HepG2 (cell line): Measurements from ENCODE around the gene PIP4K2B. TPM values are rescaled to one million over a fixed set of nuclear protein-coding genes. Genes with fewer than 3 reads are reported as not detected.

Experiments used
- AGO1 ChIP-seq: fragments of 200-400 bp; formaldehyde crosslinking; IDR thresholded peaks from 2 replicates; pipeline ENCODE4 v1.6.1; 2017; ENCODE audit warnings: mild to moderate bottlenecking, low read depth, low read length, moderate library complexity; ENCODE audit not compliant: poor library complexity, severe bottlenecking
- JARID2 ChIP-seq: sonication (generic); formaldehyde crosslinking; IDR thresholded peaks from 2 replicates; pipeline ENCODE4 v1.8.1; 2023; ENCODE audit warnings: missing genetic modification reagents, inconsistent platforms; ENCODE audit not compliant: insufficient replicate concordance
- KMT2A ChIP-seq: sonication (generic); formaldehyde crosslinking; IDR thresholded peaks from 2 replicates; pipeline ENCODE4 v1.4.0; 2020; ENCODE audit warnings: missing genetic modification reagents
- NFE2L2 ChIP-seq: fragments of 150-350 bp; IDR thresholded peaks from 2 replicates; pipeline ENCODE4 v1.6.1; 2014; ENCODE audit warnings: low read length
- SNAI1 ChIP-seq: sonication (generic); formaldehyde crosslinking; IDR thresholded peaks from 2 replicates; pipeline ENCODE4 v1.5.0; 2020; ENCODE audit warnings: mild to moderate bottlenecking, missing genetic modification reagents, borderline replicate concordance
- SP1 ChIP-seq, 2 experiments: fragments of 450-650 bp in 1 of 2; sonication (generic) in 1 of 2; formaldehyde crosslinking in 1 of 2; IDR thresholded peaks; 2 replicates each; pipeline versions ENCODE4 v1.4.0 to v1.6.1; 2016 to 2020; ENCODE audit warnings: missing genetic modification reagents in 1 of 2
- SP140L ChIP-seq: sonication (generic); formaldehyde crosslinking; IDR thresholded peaks from 2 replicates; pipeline ENCODE4 v1.4.0; 2020; ENCODE audit warnings: missing genetic modification reagents, borderline replicate concordance
- TBL1XR1 ChIP-seq: fragments of 150-350 bp; IDR thresholded peaks from 2 replicates; pipeline ENCODE4 v1.6.1; 2014; ENCODE audit warnings: borderline replicate concordance, low read length; ENCODE audit not compliant: partially characterized antibody
- ZNF350 ChIP-seq: sonication (generic); formaldehyde crosslinking; IDR thresholded peaks from 2 replicates; pipeline ENCODE4 v1.4.0; 2020; ENCODE audit warnings: mild to moderate bottlenecking, low read depth, missing genetic modification reagents, borderline replicate concordance
- ZNF446 ChIP-seq: sonication (generic); formaldehyde crosslinking; IDR thresholded peaks from 2 replicates; pipeline ENCODE4 v1.5.0; 2020; ENCODE audit warnings: mild to moderate bottlenecking, missing genetic modification reagents
- ZNF530 ChIP-seq: sonication (generic); formaldehyde crosslinking; IDR thresholded peaks from 2 replicates; pipeline ENCODE4 v1.5.0; 2020; ENCODE audit warnings: low read depth, mild to moderate bottlenecking, missing genetic modification reagents
- polyA plus RNA-seq, 8 experiments: library from polyadenylated mRNA; depleted of rRNA in 3 of 8; stranded (reverse) in 7 of 8; unstranded in 1 of 8; fragments of >200 nt; fragmentation: Illumina TruSeq in 4 of 8; extraction: Trizol in 4 of 8; gene quantifications; 2 replicates each; pipeline versions ENCODE4 v1.2.1 to v1.2.3, GENCODE V29; 2011 to 2016; ENCODE audit warnings: low read depth in 4 of 8, missing spikeins in 1 of 8, mixed read lengths in 1 of 8; ENCODE audit not compliant: insufficient read depth in 1 of 8
- total RNA-seq, 5 experiments: library from RNA; depleted of rRNA; stranded (reverse); fragments of >200 nt; fragmentation: Illumina TruSeq; extraction: Trizol; gene quantifications; 2 replicates each; pipeline ENCODE4 v1.2.3, GENCODE V29; 2016; ENCODE audit warnings: low read depth in 1 of 5
- TF ChIP-seq, protein P1 (sequence below): sonication (generic); formaldehyde crosslinking; IDR thresholded peaks from 2 replicates; pipeline ENCODE4 v1.8.1; 2023; ENCODE audit warnings: missing genetic modification reagents, mild to moderate bottlenecking, borderline replicate concordance
- TF ChIP-seq, protein P2 (sequence below): sonication (generic); formaldehyde crosslinking; IDR thresholded peaks from 2 replicates; pipeline ENCODE4 v1.4.0; 2020; ENCODE audit warnings: missing genetic modification reagents
- TF ChIP-seq, protein P3 (sequence below): sonication (generic); formaldehyde crosslinking; IDR thresholded peaks from 2 replicates; pipeline ENCODE4 v1.8.1; 2023; ENCODE audit warnings: mild to moderate bottlenecking, missing genetic modification reagents
- TF ChIP-seq, protein P4 (sequence below): sonication (generic); formaldehyde crosslinking; IDR thresholded peaks from 2 replicates; pipeline ENCODE4 v1.4.0; 2020; ENCODE audit warnings: missing genetic modification reagents, borderline replicate concordance
- TF ChIP-seq, protein P5 (sequence below): sonication (generic); formaldehyde crosslinking; IDR thresholded peaks from 2 replicates; pipeline ENCODE4; 2020; ENCODE audit warnings: missing genetic modification reagents, mild to moderate bottlenecking, borderline replicate concordance
- TF ChIP-seq, protein P6 (sequence below): IDR thresholded peaks from 2 replicates; pipeline ENCODE4 v1.6.1; 2012; ENCODE audit warnings: inconsistent platforms

Gene PIP4K2B
- total and polyA plus RNA-seq, 2 of the 13 experiments (the other 11 are each of a cell fraction or from before 2014, with no cell fraction given) = 20.4 to 54.0 TPM

- TF ChIP-seq, protein P1, sequence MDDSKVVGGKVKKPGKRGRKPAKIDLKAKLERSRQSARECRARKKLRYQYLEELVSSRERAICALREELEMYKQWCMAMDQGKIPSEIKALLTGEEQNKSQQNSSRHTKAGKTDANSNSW (CRISPR knock-in tag) = no peak
- TF ChIP-seq AGO1 (peak; percentile 99), SP140L (CRISPR knock-in tag) (no peak), ZNF530 (CRISPR knock-in tag) (no peak), ZNF446 (CRISPR knock-in tag) (no peak), TBL1XR1 (no peak), KMT2A (CRISPR knock-in tag) (peak; percentile 60; the same call in 1 of the 2 replicates), SP1 (IDR thresholded peaks at IDR 0.05) (no peak), SP1 (CRISPR knock-in tag; IDR thresholded peaks at IDR 0.05) (no peak; the same call in 1 of the 2 replicates), SNAI1 (CRISPR knock-in tag) (0 out of 2 replicates have a peak, but pooled peaks have one; percentile 3), NFE2L2 (no peak), JARID2 (CRISPR knock-in tag) (peak; percentile 85), ZNF350 (CRISPR knock-in tag) (no peak; the same call in 1 of the 2 replicates)
- TF ChIP-seq, protein P2, sequence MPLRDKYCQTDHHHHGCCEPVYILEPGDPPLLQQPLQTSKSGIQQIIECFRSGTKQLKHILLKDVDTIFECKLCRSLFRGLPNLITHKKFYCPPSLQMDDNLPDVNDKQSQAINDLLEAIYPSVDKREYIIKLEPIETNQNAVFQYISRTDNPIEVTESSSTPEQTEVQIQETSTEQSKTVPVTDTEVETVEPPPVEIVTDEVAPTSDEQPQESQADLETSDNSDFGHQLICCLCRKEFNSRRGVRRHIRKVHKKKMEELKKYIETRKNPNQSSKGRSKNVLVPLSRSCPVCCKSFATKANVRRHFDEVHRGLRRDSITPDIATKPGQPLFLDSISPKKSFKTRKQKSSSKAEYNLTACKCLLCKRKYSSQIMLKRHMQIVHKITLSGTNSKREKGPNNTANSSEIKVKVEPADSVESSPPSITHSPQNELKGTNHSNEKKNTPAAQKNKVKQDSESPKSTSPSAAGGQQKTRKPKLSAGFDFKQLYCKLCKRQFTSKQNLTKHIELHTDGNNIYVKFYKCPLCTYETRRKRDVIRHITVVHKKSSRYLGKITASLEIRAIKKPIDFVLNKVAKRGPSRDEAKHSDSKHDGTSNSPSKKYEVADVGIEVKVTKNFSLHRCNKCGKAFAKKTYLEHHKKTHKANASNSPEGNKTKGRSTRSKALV (CRISPR knock-in tag) = peak; percentile 92
- TF ChIP-seq, protein P3, sequence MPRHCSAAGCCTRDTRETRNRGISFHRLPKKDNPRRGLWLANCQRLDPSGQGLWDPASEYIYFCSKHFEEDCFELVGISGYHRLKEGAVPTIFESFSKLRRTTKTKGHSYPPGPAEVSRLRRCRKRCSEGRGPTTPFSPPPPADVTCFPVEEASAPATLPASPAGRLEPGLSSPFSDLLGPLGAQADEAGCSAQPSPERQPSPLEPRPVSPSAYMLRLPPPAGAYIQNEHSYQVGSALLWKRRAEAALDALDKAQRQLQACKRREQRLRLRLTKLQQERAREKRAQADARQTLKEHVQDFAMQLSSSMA (CRISPR knock-in tag) = peak; percentile 65; the same call in 1 of the 2 replicates
- TF ChIP-seq, protein P4, sequence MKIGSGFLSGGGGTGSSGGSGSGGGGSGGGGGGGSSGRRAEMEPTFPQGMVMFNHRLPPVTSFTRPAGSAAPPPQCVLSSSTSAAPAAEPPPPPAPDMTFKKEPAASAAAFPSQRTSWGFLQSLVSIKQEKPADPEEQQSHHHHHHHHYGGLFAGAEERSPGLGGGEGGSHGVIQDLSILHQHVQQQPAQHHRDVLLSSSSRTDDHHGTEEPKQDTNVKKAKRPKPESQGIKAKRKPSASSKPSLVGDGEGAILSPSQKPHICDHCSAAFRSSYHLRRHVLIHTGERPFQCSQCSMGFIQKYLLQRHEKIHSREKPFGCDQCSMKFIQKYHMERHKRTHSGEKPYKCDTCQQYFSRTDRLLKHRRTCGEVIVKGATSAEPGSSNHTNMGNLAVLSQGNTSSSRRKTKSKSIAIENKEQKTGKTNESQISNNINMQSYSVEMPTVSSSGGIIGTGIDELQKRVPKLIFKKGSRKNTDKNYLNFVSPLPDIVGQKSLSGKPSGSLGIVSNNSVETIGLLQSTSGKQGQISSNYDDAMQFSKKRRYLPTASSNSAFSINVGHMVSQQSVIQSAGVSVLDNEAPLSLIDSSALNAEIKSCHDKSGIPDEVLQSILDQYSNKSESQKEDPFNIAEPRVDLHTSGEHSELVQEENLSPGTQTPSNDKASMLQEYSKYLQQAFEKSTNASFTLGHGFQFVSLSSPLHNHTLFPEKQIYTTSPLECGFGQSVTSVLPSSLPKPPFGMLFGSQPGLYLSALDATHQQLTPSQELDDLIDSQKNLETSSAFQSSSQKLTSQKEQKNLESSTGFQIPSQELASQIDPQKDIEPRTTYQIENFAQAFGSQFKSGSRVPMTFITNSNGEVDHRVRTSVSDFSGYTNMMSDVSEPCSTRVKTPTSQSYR (CRISPR knock-in tag) = no peak
- TF ChIP-seq, protein P5, sequence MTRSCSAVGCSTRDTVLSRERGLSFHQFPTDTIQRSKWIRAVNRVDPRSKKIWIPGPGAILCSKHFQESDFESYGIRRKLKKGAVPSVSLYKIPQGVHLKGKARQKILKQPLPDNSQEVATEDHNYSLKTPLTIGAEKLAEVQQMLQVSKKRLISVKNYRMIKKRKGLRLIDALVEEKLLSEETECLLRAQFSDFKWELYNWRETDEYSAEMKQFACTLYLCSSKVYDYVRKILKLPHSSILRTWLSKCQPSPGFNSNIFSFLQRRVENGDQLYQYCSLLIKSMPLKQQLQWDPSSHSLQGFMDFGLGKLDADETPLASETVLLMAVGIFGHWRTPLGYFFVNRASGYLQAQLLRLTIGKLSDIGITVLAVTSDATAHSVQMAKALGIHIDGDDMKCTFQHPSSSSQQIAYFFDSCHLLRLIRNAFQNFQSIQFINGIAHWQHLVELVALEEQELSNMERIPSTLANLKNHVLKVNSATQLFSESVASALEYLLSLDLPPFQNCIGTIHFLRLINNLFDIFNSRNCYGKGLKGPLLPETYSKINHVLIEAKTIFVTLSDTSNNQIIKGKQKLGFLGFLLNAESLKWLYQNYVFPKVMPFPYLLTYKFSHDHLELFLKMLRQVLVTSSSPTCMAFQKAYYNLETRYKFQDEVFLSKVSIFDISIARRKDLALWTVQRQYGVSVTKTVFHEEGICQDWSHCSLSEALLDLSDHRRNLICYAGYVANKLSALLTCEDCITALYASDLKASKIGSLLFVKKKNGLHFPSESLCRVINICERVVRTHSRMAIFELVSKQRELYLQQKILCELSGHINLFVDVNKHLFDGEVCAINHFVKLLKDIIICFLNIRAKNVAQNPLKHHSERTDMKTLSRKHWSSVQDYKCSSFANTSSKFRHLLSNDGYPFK (CRISPR knock-in tag) = no peak
- TF ChIP-seq, protein P6, sequence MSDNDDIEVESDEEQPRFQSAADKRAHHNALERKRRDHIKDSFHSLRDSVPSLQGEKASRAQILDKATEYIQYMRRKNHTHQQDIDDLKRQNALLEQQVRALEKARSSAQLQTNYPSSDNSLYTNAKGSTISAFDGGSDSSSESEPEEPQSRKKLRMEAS = peak; percentile 69; the same call in 1 of the 2 replicates
Observed at GRCh38 chr17:38729886-38730525, 69.3 kb downstream of the PIP4K2B start, which contains the start of gene CISD3 (continued).
